ENCODE measurements around the gene DUSP22.
A peak's percentile ranks its signal among the peaks of the same experiment; 100 is the strongest.

The DUSP22 gene

DNA sequence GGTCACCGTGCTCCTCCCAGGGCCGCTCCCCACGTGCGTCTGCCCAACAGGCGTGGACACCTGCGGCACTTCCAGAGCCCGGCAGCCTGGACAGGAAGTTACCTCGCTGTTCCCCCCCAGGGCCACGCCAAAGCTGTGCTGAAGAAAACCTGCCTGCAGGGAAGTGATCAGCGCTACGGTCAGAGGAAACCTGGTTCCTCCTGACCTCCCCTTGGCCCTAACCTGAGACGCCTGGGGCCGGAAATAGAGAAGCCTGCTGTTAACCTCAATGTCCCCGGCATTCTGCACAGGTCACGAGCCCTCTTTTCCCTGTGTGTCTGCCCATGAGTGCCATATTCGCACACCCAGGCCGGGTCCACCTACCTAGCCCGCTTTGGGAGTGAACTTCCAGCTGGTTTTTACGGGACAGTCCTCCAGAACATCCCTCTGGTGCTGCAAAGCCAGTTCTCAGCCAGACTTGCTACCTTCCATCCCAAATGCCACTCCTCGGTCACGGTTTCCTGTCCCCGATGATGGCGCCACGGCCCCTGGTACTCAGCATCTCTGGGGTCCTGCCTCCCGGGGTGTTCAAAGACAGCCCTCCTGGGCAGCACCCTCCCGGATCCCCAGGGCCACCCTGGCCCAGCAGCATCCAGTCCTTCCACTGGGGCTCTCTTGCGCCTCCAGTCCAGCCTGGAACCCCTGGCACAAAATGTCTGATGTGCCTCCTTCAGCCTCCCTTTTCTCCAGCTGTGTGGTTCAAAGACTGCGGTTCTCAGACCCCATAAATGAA, 87.3 kb downstream of the DUSP22 start:
- no peak overlapping the region for H3K4me3 ChIP-seq (ENCODE audit: low read depth, low read length)
- TF ChIP-seq, protein P1, sequence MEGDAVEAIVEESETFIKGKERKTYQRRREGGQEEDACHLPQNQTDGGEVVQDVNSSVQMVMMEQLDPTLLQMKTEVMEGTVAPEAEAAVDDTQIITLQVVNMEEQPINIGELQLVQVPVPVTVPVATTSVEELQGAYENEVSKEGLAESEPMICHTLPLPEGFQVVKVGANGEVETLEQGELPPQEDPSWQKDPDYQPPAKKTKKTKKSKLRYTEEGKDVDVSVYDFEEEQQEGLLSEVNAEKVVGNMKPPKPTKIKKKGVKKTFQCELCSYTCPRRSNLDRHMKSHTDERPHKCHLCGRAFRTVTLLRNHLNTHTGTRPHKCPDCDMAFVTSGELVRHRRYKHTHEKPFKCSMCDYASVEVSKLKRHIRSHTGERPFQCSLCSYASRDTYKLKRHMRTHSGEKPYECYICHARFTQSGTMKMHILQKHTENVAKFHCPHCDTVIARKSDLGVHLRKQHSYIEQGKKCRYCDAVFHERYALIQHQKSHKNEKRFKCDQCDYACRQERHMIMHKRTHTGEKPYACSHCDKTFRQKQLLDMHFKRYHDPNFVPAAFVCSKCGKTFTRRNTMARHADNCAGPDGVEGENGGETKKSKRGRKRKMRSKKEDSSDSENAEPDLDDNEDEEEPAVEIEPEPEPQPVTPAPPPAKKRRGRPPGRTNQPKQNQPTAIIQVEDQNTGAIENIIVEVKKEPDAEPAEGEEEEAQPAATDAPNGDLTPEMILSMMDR (IDR thresholded peaks at IDR 0.05; ENCODE audit: insufficient read depth, low read depth, low read length, missing control alignments), result no peak
- peak; percentile 70 for DNase-seq (ENCODE audit: low read depth)

DNA sequence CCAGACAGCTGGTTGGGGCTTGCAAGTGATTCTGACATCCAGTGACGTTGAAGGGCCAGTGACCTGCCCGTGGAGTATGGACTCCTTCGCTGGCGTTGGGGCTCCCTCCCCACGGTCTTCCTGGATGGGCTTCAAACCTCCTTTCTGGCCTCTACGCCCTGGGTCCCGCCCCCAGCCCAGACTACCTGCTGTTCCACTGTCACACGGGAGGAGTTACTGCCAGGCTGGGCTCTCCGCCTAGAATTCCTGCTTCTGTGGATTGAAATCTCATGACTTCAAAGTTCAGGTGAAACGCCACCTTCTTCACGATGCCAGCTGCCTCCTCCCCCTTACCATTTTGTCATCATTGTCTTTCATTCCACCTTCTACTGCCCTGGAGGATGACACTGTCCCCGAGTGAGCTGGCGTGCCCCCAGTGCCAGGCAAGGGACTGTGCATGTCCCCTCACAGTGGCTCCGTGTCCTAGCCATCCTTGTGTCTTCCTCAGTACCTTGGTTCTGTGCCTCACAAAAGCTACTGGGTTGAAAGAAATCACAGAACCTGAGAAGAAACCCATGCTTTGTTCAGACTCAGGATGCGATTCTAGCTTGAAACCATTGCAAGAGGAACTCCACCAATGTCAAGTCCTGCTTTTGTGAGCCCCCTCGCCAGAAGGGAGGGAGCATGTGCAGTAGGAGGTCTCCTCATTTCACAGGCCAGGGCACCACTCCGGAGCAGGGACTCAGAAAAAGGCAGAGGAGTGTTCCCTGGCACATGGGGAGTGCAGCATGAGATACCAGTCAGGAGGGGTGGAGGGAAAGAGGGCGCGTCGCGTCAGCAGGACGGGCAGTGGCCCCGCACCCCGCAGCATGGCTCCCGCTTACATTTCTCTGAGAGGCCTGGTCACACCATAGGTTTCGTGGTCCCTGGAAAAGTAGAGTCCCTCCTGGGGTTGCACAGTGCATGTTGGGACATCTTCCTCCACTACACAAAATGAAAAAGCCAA, 88.2 kb downstream of the DUSP22 start:
- no peak overlapping the region for H3K4me3 ChIP-seq (ENCODE audit: low read depth, low read length)
- no peak for DNase-seq (ENCODE audit: low read depth)
- TF ChIP-seq, protein P1 (IDR thresholded peaks at IDR 0.05; ENCODE audit: insufficient read depth, low read depth, low read length, missing control alignments), result no peak

DNA sequence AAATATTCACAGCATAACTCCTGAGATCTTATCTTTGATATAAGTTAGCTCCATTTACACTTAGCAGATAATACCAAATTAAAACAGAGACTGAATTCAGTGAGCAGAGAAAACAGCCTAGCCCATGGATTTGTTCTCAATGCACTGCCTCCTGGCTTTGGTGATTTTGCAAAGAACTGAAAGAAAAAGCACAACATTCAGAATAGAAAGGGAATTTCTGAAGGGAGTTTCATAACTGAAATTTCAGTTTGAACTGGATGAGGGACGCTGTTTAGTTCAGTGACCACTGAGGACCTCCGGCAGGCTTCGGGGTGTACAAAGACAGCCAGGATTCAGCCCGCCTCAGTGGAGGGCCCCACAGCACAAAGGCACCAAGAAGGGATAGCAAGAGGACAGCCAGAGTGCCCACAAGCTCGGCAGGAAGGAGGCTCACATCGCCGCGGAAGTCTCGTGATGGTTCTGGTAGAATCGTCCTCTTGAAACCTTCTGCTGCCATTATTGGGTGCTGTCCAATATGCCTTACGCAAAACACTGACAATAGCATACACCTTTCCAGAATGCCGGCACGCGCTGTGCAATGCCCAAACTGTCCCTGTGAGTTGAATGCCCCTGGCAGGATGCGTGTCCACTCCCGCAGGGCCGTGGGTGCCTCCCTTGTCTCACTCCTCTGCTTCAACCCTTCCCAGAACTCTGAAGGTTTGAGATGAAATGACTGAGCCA, 89.6 kb downstream of the DUSP22 start:
- TF ChIP-seq, protein P1 (IDR thresholded peaks at IDR 0.05; ENCODE audit: insufficient read depth, low read depth, low read length, missing control alignments), result no peak
- H3K4me3 ChIP-seq (ENCODE audit: low read depth, low read length), result no peak overlapping the region
- DNase-seq (ENCODE audit: low read depth), result no peak

DNA sequence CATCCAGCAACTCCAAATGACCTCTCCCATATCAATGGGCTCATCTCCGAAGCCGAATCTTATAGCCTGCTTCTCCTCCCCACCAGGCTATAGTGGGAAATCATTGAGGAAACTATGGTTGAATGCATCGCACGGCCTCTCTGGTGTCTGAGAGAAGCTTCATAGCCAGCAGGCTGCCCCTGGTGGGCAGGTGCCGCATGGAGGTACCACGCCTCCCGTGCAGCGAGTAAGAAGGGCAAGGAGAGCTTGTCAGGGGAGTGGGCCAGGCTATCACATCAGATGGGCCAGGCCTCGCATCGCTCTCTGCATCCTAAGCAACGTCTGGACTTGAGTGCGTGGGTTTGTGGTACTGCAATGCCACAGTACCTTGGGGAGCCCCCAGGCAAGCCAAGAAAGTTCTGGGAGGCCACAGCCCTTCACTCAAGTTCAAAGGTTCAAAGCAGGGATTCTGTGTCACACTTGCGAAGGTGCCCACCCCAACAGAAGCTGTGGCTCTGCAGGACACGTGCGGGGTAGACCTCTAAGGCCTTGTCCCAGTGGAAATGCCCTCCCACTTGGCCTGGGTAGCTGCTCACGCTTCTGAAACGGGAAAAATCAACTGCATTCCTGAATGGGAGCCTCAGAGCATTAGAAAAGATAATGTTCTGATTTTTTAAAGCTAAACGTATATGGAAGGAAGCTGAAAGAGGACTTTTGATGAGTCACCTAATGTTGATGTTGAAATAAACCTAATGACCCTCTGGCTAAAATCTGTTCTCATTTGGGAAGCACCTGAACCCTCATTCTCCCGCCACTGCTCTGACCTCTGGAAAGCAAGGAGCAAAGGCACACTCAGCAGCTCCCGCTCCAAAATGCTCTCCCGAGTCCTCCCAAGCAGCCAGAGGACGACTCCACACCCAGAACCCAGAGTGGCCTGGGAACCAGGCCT, 90.9 kb downstream of the DUSP22 start:
- H3K4me3 ChIP-seq (ENCODE audit: low read depth, low read length), result no peak overlapping the region
- TF ChIP-seq, protein P1 (IDR thresholded peaks at IDR 0.05; ENCODE audit: insufficient read depth, low read depth, low read length, missing control alignments), result no peak
- DNase-seq (ENCODE audit: low read depth), result no peak

DNA sequence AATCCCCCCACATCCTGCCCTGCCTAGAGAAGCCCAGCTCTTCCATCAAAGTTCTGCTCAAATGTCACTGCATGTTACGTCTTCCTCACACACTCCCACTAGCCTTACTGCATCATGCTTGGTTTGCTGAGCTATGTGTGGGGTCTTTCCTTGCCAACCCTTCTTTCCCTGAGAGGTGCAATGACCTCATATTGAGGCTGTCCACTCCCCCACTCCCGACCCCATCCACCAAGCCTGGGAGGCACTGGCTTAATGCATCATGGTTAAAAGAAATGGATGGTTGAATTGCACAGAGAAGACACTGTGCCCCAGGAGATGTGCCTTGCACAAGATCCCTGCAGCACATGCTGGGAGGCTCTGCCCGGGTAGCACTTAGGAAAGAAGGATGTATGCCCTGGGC, 91.6 kb downstream of the DUSP22 start:
- no peak for DNase-seq (ENCODE audit: low read depth)
- TF ChIP-seq, protein P1 (IDR thresholded peaks at IDR 0.05; ENCODE audit: insufficient read depth, low read depth, low read length, missing control alignments), result no peak
- no peak overlapping the region for H3K4me3 ChIP-seq (ENCODE audit: low read depth, low read length)

DNA sequence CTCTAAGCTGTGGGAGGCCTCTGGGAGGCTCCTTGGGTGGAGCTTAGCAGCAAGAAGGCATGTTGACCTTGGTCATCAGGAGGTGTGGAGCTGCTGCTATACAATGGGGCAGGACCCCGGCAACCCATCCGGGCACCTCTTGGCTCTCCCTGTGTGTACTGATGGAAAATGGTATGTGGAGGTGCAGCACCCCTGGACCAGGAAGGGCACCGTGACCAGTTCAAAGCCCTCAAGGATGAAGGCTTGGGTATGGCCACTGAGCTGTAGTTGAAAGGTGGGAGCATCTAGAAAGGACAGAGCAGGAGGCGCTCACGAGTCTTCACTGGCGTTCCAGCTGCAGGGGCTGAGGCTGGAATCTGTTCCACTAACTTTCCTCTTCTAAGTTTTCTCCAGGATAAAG, 92.6 kb downstream of the DUSP22 start:
- no peak overlapping the region for H3K4me3 ChIP-seq (ENCODE audit: low read depth, low read length)
- no peak for DNase-seq (ENCODE audit: low read depth)
- TF ChIP-seq, protein P1 (IDR thresholded peaks at IDR 0.05; ENCODE audit: insufficient read depth, low read depth, low read length, missing control alignments), result no peak
